ENCODE measurements around the gene LLCFC1.

LLCFC1 gene

GRCh38 chr7:142935941-142936565 is 3.2 kb upstream of the LLCFC1 start:
- no peak for TF ChIP-seq POLR2AphosphoS5 (IDR thresholded peaks at IDR 0.05; ENCODE audit: low read depth, low read length)
- TF ChIP-seq REST (IDR thresholded peaks at IDR 0.05; ENCODE audit: insufficient read depth in 1 of 2, low read depth in 2 of 2, low read length in 2 of 2) = no peak
- TF ChIP-seq SIN3A (IDR thresholded peaks at IDR 0.05; ENCODE audit: borderline replicate concordance, insufficient read depth, low read length) = no peak
- TF ChIP-seq TAF1 (IDR thresholded peaks at IDR 0.05; ENCODE audit: borderline replicate concordance, insufficient read depth, low read length) = no peak
- TF ChIP-seq FOXP2 (optimal IDR thresholded peaks at IDR 0.05; ENCODE audit: borderline replicate concordance, extremely low read depth, extremely low read length, insufficient read depth) = no peak

GRCh38 chr7:142938611-142939010 is 673 bp upstream of the LLCFC1 start:
- TF ChIP-seq POLR2AphosphoS5 (IDR thresholded peaks at IDR 0.05; ENCODE audit: low read depth, low read length) = no peak
- TF ChIP-seq REST (IDR thresholded peaks at IDR 0.05; ENCODE audit: insufficient read depth in 1 of 2, low read depth in 2 of 2, low read length in 2 of 2) = no peak
- no peak for TF ChIP-seq FOXP2 (optimal IDR thresholded peaks at IDR 0.05; ENCODE audit: borderline replicate concordance, extremely low read depth, extremely low read length, insufficient read depth)
- TF ChIP-seq SIN3A (IDR thresholded peaks at IDR 0.05; ENCODE audit: borderline replicate concordance, insufficient read depth, low read length) = no peak
- no peak for TF ChIP-seq TAF1 (IDR thresholded peaks at IDR 0.05; ENCODE audit: borderline replicate concordance, insufficient read depth, low read length)

- TF ChIP-seq FOXP2 (optimal IDR thresholded peaks at IDR 0.05; ENCODE audit: borderline replicate concordance, extremely low read depth, extremely low read length, insufficient read depth) (no peak), POLR2AphosphoS5 (IDR thresholded peaks at IDR 0.05; ENCODE audit: low read depth, low read length) (no peak), TAF1 (IDR thresholded peaks at IDR 0.05; ENCODE audit: borderline replicate concordance, insufficient read depth, low read length) (no peak), REST (IDR thresholded peaks at IDR 0.05; ENCODE audit: insufficient read depth in 1 of 2, low read depth in 2 of 2, low read length in 2 of 2) (no peak)
These were observed 1.8 kb downstream of the LLCFC1 start for GRCh38 chr7:142940966-142941535.

- no peak for TF ChIP-seq FOXP2 (optimal IDR thresholded peaks at IDR 0.05; ENCODE audit: borderline replicate concordance, extremely low read depth, extremely low read length, insufficient read depth)
- no peak for TF ChIP-seq TAF1 (IDR thresholded peaks at IDR 0.05; ENCODE audit: borderline replicate concordance, insufficient read depth, low read length)
- no peak for TF ChIP-seq SIN3A (IDR thresholded peaks at IDR 0.05; ENCODE audit: borderline replicate concordance, insufficient read depth, low read length)
- TF ChIP-seq REST (IDR thresholded peaks at IDR 0.05; ENCODE audit: insufficient read depth in 1 of 2, low read depth in 2 of 2, low read length in 2 of 2) = no peak
- no peak for TF ChIP-seq POLR2AphosphoS5 (IDR thresholded peaks at IDR 0.05; ENCODE audit: low read depth, low read length)
These were observed 2.3 kb downstream of the LLCFC1 start for GRCh38 chr7:142941541-142941940.
